Upper lobe of right lung (tissue), 1 donor: Measurements from ENCODE around the gene CNTNAP2. TPM values are rescaled to one million over a fixed set of nuclear protein-coding genes. Genes with fewer than 3 reads are reported as not detected.

ENCODE experiments used
- ATAC-seq: fragments of 200-7000 bp; cut with Tn5 transposase; one replicate; pipeline ENCODE4 v1.9.1; 2020; ENCODE audit warnings: mild to moderate bottlenecking, moderate library complexity
- DNase-seq: peaks from one replicate; pipeline ENCODE4 v3.0.0-alpha.2; 2020
- H3K27ac ChIP-seq: fragments of 200-600 bp; one replicate; pipeline ENCODE4 v1.8.0; 2022
- H3K27me3 ChIP-seq: fragments of 200-600 bp; one replicate; pipeline ENCODE4 v1.8.0; 2022; ENCODE audit warnings: mild to moderate bottlenecking
- H3K36me3 ChIP-seq: fragments of 200-600 bp; one replicate; pipeline ENCODE4 v1.8.0; 2022
- H3K4me1 ChIP-seq: fragments of 200-600 bp; one replicate; pipeline ENCODE4 v1.8.0; 2022
- H3K4me3 ChIP-seq: fragments of 200-600 bp; one replicate; pipeline ENCODE4 v1.8.0; 2022; ENCODE audit warnings: mild to moderate bottlenecking
- H3K9me3 ChIP-seq: fragments of 200-600 bp; one replicate; pipeline ENCODE4 v1.8.0; 2022
- CTCF ChIP-seq: fragments of 200-600 bp; IDR thresholded peaks from one replicate; pipeline ENCODE4 v1.8.0; 2022; ENCODE audit warnings: antibody characterized with exemption
- intact Hi-C: fragments of 100-400 bp; cut with DNase I; formaldehyde crosslinking; loops from one replicate; pipeline ENCODE4 v1.11.0; 2022
- total RNA-seq: library from RNA; stranded (reverse); fragmentation: NEBNext Ultra II Directional; extraction: Animal tissue kit (Norgen Biotek cat#: 25700); gene quantifications from one replicate; pipeline ENCODE4 v1.2.1, GENCODE V29; 2021
- donor health status: DM: no; HTN: yes; CAD: no; lungs with severe emphysema.

CNTNAP2 gene
- total RNA-seq, 1 donor from 2014 or later = 0.41 TPM

GRCh38 chr7:146397141-146397540, 280.5 kb downstream of the CNTNAP2 start:
- no peaks in the 10 kb centered on the region for H3K27me3 ChIP-seq
- ATAC-seq = no peak
- no peak for DNase-seq
- no peak overlapping the region for H3K27ac ChIP-seq
- no peaks in the 10 kb centered on the region for H3K9me3 ChIP-seq
- H3K4me1 ChIP-seq = no peaks in the 10 kb centered on the region
- H3K36me3 ChIP-seq = no peaks in the 10 kb centered on the region
- no peak for TF ChIP-seq CTCF
- no peak overlapping the region for H3K4me3 ChIP-seq
- intact Hi-C loops = no loop called here

GRCh38 chr7:146401939-146402338, 285.3 kb downstream of the CNTNAP2 start:
- Histone ChIP-seq H3K27me3 (no peaks in the 10 kb centered on the region), H3K9me3 (no peaks in the 10 kb centered on the region), H3K4me1 (no peaks in the 10 kb centered on the region), H3K4me3 (no peak overlapping the region), H3K36me3 (no peaks in the 10 kb centered on the region), H3K27ac (no peak overlapping the region)
- DNase-seq (no peak), ATAC-seq (no peak)
- TF ChIP-seq CTCF = no peak
- intact Hi-C loops = no loop called here

- Histone ChIP-seq H3K4me3 (no peak overlapping the region), H3K27me3 (no peaks in the 10 kb centered on the region), H3K4me1 (no peaks in the 10 kb centered on the region), H3K9me3 (no peaks in the 10 kb centered on the region), H3K36me3 (no peaks in the 10 kb centered on the region), H3K27ac (no peak overlapping the region)
- intact Hi-C loops = no loop called here
- no peak for DNase-seq
- no peak for TF ChIP-seq CTCF
- no peak for ATAC-seq
These were observed 289.1 kb downstream of the CNTNAP2 start for GRCh38 chr7:146405737-146406136.

GRCh38 chr7:146411975-146412374, 295.4 kb downstream of the CNTNAP2 start:
- intact Hi-C loops = no loop called here
- no peaks in the 10 kb centered on the region for H3K36me3 ChIP-seq
- H3K27ac ChIP-seq = no peak overlapping the region
- H3K27me3 ChIP-seq = no peaks in the 10 kb centered on the region
- H3K4me3 ChIP-seq = no peak overlapping the region
- no peak for TF ChIP-seq CTCF
- no peak for ATAC-seq
- no peaks in the 10 kb centered on the region for H3K9me3 ChIP-seq
- no peaks in the 10 kb centered on the region for H3K4me1 ChIP-seq
- DNase-seq = no peak

- no peak overlapping the region for H3K27ac ChIP-seq
- ATAC-seq (no peak), DNase-seq (no peak)
These were observed 296.2 kb downstream of the CNTNAP2 start for GRCh38 chr7:146412781-146413180.

More at GRCh38 chr7:146412781-146413180, 296.2 kb downstream of the CNTNAP2 start:
- H3K4me3 ChIP-seq = no peak overlapping the region
- TF ChIP-seq CTCF = no peak
- no peaks in the 10 kb centered on the region for H3K9me3 ChIP-seq
- intact Hi-C loops = no loop called here
- no peaks in the 10 kb centered on the region for H3K4me1 ChIP-seq
- no peaks in the 10 kb centered on the region for H3K36me3 ChIP-seq
- no peaks in the 10 kb centered on the region for H3K27me3 ChIP-seq
